Umbilical cord (tissue), 2 donors: ENCODE data around the gene RFPL4A. TPM values are rescaled to one million over a fixed set of nuclear protein-coding genes. Genes with fewer than 3 reads are reported as not detected.

ENCODE experiments used
- DNase-seq: peaks from one replicate; pipeline ENCODE4 v3.0.0-alpha.2; 2015; ENCODE audit warnings: low spot score
- total RNA-seq: library from RNA; depleted of rRNA; stranded (reverse); fragments of >200 nt; gene quantifications from one replicate; pipeline ENCODE4 v1.2.3, GENCODE V29; 2014; ENCODE audit warnings: low replicate concordance; ENCODE audit not compliant: insufficient read depth

The RFPL4A gene
- total RNA-seq, 1 donor from 2014 or later: not detected

- DNase-seq: no peak
Measured at GRCh38 chr19:55802281-55802680, 43.4 kb downstream of the RFPL4A start.

- DNase-seq: peak; percentile 2
Measured at GRCh38 chr19:55809381-55810058, 50.6 kb downstream of the RFPL4A start.

GRCh38 chr19:55811340-55811739 is 52.4 kb downstream of the RFPL4A start:
- no peak for DNase-seq

GRCh38 chr19:55812449-55812848 is 53.6 kb downstream of the RFPL4A start:
- no peak for DNase-seq

Other genes starting within 250 kb of the RFPL4A start
- not detected for gene SBK2, start 222.0 kb upstream of the RFPL4A start, total RNA-seq
- gene SBK3, start 213.6 kb upstream of the RFPL4A start, total RNA-seq: not detected
- 1.4 TPM for gene ZNF579, start 178.2 kb upstream of the RFPL4A start, total RNA-seq
- gene FIZ1, start 159.6 kb upstream of the RFPL4A start, total RNA-seq: 2.4 TPM
- gene ZNF524, start 158.8 kb upstream of the RFPL4A start, total RNA-seq: 7.2 TPM
- 0.72 TPM for gene ZNF865, start 153.4 kb upstream of the RFPL4A start, total RNA-seq
- 5.1 TPM for gene ZNF784, start 134.5 kb upstream of the RFPL4A start, total RNA-seq
- 17.1 TPM for gene ZNF580, start 118.1 kb upstream of the RFPL4A start, total RNA-seq
- 20.0 TPM for gene ZNF581, start 115.4 kb upstream of the RFPL4A start, total RNA-seq
- gene CCDC106, start 110.9 kb upstream of the RFPL4A start, total RNA-seq: 9.4 TPM
- gene U2AF2, start 104.1 kb upstream of the RFPL4A start, total RNA-seq: 40.7 TPM
- 7.5 TPM for gene EPN1, start 83.9 kb upstream of the RFPL4A start, total RNA-seq
- gene NLRP9, start 20.7 kb upstream of the RFPL4A start, total RNA-seq: 1.2 TPM
- 20.2 TPM for gene RFPL4AL1, start 10.0 kb downstream of the RFPL4A start, total RNA-seq
- 0.48 TPM for gene NLRP11, start 72.9 kb downstream of the RFPL4A start, total RNA-seq
- gene NLRP4, start 77.4 kb downstream of the RFPL4A start, total RNA-seq: 0.24 TPM
- 1.2 TPM for gene NLRP13, start 173.2 kb downstream of the RFPL4A start, total RNA-seq
- 0.72 TPM for gene NLRP8, start 188.7 kb downstream of the RFPL4A start, total RNA-seq
- gene NLRP5, start 227.7 kb downstream of the RFPL4A start, total RNA-seq: 0.24 TPM